ENCODE data around the gene SLC9A6.

Gene SLC9A6

DNA sequence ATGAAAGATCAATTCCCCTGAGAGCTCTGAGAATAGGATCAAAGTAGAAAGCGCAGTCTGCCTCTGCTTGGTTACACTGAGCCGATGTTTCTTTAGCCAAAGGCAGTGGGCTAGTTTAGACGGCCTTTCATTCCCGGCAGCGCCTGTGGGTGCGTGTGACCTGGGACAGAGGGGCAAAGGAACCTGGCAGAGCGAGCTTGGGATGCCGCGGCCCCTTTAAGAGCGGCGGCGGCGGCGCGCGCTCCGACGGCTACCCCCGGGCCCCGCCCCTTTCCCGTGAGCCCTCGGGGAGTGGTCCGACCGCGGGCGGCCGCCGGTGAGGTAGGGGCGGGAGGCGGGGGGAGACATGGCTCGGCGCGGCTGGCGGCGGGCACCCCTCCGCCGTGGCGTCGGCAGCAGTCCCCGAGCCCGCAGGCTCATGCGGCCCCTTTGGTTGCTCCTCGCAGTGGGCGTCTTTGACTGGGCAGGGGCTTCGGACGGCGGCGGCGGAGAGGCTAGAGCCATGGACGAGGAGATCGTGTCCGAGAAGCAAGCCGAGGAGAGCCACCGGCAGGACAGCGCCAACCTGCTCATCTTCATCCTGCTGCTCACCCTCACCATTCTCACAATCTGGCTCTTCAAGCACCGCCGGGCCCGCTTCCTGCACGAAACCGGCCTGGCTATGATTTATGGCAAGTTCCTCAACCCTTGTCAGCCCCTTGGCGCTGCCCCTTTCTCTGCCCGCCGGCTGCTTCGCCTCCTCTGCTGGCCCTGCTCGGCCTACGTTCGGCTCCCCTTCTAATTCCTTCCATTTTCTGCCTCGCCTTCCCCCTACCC lies at the start of gene SLC9A6:
Gene SLC9A6, plus strand, starts transcription at position 279 of the 816 bp plus-strand sequence. Its CDS starts 224 bp downstream, at position 503.
- DNase-seq (peak; percentile 43), ATAC-seq (replicated peaks) (peak; percentile 90 to 93)
- H3K36me3 Mint-ChIP-seq = peaks cover 3 to 4% of the 10 kb centered on the region in 2 donors
- peaks cover 21 to 40% of the 10 kb centered on the region in 2 donors for H3K4me1 Mint-ChIP-seq
- H3K27me3 Mint-ChIP-seq = no peaks in the 10 kb centered on the region
- peak within 1 kb of the TSS; percentile 87 for H3K27ac Mint-ChIP-seq
- peak within 1 kb of the TSS; percentile 88 to 96 for H3K4me3 Mint-ChIP-seq
- peaks cover 0 to 3% of the 10 kb centered on the region in 2 donors for H3K9me3 Mint-ChIP-seq

DNA sequence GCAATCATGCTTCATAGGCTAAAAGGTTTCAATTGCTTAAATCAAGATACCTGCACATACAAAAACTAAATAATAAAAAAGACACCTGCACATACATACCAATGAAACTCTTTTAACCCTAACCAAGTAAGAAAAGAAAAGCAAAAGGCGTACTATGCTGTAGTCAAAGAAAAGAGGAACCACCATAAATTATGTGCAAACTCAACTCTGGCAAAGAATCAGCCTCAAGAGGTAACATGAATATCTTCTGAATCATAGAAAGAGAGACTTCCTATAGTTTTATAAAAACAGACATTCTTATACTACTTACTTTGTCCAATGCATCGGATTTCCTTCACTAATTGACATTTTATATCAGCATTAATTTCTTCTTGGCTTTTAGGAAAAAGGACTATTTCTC lies 40.7 kb upstream of the SLC9A6 start:
- H3K4me1 Mint-ChIP-seq = no peaks in the 10 kb centered on the region
- ATAC-seq (replicated peaks) (no peak), DNase-seq (no peak)
- peaks cover 10 to 29% of the 10 kb centered on the region in 2 donors for H3K36me3 Mint-ChIP-seq
- H3K4me3 Mint-ChIP-seq = no peak overlapping the region
- H3K27me3 Mint-ChIP-seq = no peaks in the 10 kb centered on the region
- peaks cover 0 to 2% of the 10 kb centered on the region in 2 donors for H3K9me3 Mint-ChIP-seq
- H3K27ac Mint-ChIP-seq = no peak overlapping the region

DNA sequence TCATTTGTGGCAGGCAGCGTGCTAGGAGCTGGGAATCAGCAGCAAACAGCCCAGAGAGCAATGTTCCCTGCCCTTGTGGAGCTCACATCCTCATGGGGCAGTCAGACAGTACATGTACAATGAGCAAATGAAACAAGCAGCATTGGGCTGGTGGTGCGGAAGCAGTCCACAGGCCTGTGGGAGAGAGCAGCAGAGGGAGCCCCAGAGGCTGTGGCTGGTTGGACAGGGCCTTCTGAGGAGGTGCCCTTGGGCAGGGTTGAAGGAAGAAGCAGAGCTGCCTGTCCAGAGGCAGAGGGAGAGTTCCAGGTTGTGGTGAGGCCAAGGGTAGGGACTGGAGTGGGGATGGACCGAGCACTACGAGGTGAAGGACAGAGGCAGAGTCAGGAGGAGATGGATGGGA lies 33.9 kb upstream of the SLC9A6 start:
- H3K36me3 Mint-ChIP-seq = peaks cover 3 to 4% of the 10 kb centered on the region in 2 donors
- H3K27ac Mint-ChIP-seq = no peak overlapping the region
- peaks cover 0 to 7% of the 10 kb centered on the region in 2 donors for H3K27me3 Mint-ChIP-seq
- no peaks in the 10 kb centered on the region for H3K4me1 Mint-ChIP-seq
- no peak overlapping the region for H3K4me3 Mint-ChIP-seq
- ATAC-seq (replicated peaks) = no peak
- H3K9me3 Mint-ChIP-seq = no peaks in the 10 kb centered on the region
- DNase-seq = no peak

DNA sequence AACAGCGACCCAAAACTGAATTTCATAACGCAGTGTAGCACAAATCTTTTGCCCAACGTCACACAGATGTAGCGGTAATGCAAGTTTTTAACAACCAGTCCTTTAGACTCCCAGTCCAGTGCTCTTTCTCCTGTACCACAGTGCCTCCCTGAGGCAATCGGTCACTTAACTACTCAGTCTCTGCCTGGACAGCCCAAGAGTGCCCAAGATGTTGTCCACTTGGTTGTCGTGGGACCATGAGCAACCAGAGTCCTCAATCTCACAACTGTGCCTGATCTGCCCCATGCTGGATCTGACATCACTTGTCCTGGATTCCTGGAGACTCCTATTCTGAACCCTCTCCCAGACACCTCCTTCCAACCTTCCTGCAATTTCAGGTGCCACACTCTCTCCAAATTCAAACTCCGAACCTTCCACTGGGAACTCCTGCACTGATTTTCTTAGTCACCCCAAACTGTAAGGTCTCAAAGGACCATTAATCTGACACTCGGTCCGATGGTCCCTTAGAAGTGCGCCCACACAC lies 12.1 kb upstream of the SLC9A6 start:
- Mint-ChIP-seq H3K9me3 (no peaks in the 10 kb centered on the region), H3K27ac (peak overlapping the region; percentile 97), H3K27me3 (no peaks in the 10 kb centered on the region), H3K4me1 (peaks cover 7 to 18% of the 10 kb centered on the region in 2 donors), H3K36me3 (peaks cover 0 to 9% of the 10 kb centered on the region in 2 donors), H3K4me3 (peak overlapping the region; percentile 96 to 98)
- DNase-seq (no peak), ATAC-seq (replicated peaks) (no peak)

DNA sequence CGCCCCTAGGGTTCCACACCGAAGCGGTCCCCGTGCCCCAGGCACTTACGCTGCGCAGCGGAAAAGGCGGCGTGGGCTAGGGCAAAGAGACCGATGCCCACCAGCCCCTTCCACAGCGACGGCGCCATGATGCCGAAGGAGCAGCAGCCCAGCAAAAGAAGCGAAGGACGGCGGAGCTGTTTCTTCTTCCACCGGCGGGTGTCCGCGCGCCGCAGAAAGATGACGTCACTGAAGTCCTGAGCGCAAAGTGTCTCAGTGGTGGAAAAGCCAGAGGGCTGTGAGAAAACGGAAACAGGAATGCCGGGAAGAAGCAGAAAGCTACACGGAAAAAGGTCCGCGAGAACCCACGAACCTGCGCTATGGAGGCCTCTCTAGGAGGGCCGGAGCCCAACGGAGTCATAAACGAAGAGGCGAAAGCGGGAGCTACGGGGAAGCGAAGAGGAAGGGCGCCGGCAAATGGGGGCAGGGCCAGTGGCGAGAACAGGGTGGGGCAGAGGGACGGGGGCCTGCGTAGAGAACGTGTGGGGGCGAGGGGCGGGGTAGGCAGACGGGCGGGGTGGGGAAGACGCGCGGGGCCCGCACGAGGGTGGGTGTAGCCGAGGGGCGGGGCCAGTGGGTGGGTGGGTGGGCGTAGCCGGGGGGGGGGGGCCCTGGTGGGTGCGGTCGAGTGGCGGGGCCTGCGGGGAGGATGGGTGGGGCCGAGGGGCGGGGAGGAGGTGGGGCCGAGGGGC lies 11.5 kb upstream of the SLC9A6 start, which contains the start of gene MMGT1:
Gene MMGT1, minus strand, starts transcription at position 441 of the 731 bp plus-strand sequence. Its CDS starts 313 bp downstream, at position 128.
- peaks cover 7 to 18% of the 10 kb centered on the region in 2 donors for H3K4me1 Mint-ChIP-seq
- H3K27me3 Mint-ChIP-seq = no peaks in the 10 kb centered on the region
- DNase-seq (peak; percentile 71), ATAC-seq (replicated peaks) (peak; percentile 91 to 96)
- H3K9me3 Mint-ChIP-seq = no peaks in the 10 kb centered on the region
- H3K36me3 Mint-ChIP-seq = peaks cover 0 to 9% of the 10 kb centered on the region in 2 donors
- peak within 1 kb of the TSS; percentile 97 for H3K27ac Mint-ChIP-seq
- H3K4me3 Mint-ChIP-seq = peak within 1 kb of the TSS; percentile 96 to 98

DNA sequence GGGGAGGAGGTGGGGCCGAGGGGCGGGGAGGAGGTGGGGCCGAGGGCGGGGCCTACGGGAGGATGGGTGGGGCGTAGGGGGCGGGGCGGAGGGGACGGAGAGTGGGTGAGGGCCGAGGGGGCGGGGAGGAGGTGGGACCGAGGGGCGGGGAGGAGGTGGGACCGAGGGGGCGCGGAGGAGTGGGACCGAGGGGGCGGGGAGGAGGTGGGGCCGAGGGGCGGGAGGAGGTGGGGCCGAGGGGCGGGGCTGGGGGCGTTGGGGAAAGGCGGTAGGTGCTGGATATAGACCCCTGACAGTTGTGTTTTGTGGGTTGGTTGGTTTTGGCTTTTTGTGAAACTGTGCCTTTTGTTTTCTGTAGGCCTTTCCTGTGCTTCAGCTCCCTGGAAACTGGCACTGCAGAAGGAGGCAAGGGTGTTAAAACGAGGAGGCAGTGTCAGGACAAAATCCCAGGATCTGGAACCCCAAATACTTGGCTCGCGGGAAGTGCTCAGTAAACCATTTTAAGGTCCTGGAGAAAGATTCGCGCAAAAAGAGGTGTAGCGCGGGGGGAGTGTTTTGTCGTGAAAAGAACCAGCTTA lies 10.9 kb upstream of the SLC9A6 start:
- Mint-ChIP-seq H3K36me3 (peaks cover 0 to 9% of the 10 kb centered on the region in 2 donors), H3K4me1 (peaks cover 7 to 18% of the 10 kb centered on the region in 2 donors), H3K27ac (no peak overlapping the region), H3K9me3 (no peaks in the 10 kb centered on the region), H3K27me3 (no peaks in the 10 kb centered on the region), H3K4me3 (peak overlapping the region; percentile 75 to 82)
- ATAC-seq (replicated peaks) = peak; percentile 14 to 26
- no peak for DNase-seq

DNA sequence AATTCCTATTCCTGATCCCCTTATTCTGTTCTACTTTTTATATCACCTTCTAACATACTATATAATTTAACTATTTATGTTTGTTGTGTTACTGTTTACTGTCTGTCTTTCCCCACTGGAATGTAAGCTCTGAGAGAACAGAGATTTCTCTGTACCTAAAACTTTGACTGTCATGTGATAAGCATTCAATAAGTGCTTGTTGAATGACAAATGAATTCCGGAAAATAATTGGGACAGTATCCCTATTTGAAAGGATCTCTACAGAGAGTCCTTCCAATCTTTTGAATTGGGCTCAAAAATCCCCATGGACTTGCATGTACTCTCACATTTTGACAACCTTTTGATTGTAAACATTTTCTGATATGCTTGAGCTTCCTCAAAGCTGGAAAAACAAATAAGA lies 9.8 kb upstream of the SLC9A6 start:
- DNase-seq (no peak), ATAC-seq (replicated peaks) (no peak)
- Mint-ChIP-seq H3K4me1 (peaks cover 7 to 18% of the 10 kb centered on the region in 2 donors), H3K27ac (no peak overlapping the region), H3K4me3 (no peak overlapping the region), H3K27me3 (no peaks in the 10 kb centered on the region), H3K36me3 (peaks cover 0 to 8% of the 10 kb centered on the region in 2 donors), H3K9me3 (no peaks in the 10 kb centered on the region)

DNA sequence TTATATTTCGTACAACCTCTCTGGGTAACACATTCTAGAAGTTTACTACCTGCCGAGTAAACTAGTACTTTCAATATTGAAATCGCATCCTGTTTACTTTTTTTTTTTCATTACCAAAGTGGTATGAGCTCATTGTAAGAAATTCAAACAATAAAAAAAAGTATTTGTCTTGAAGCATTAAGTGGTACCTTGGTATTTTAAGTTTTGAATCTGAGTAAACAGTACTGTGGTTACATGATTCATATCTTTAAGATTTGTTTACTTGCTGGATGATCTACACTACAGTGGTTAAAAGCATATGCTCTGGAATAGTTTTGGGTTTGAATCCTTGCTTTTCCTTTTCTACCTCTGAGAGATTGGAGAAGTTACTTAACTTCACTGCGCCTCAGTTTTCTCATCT lies 7.6 kb upstream of the SLC9A6 start:
- no peak overlapping the region for H3K27ac Mint-ChIP-seq
- ATAC-seq (replicated peaks) = no peak

DNA sequence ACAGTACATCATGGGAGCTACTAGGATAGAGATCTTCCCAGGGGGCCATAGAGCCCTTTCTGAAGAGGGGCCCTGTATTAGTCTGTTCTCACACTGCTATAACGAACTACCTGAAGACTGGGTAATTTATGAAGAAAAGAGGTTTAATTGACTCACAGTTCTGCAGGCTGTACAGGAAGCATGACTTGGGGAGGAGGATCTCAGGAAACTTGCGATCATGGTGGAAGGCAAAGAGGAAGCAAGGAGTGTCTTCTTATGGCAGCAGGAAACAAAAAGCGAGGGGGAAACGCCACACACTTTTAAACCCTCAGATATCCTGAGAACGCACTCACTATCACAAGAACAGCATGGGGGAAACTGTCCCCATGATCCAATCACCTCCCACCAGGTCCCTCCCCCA lies 4.2 kb upstream of the SLC9A6 start:
- Mint-ChIP-seq H3K4me3 (no peak overlapping the region), H3K36me3 (no peaks in the 10 kb centered on the region), H3K4me1 (peaks cover 16 to 29% of the 10 kb centered on the region in 2 donors), H3K27ac (no peak overlapping the region), H3K9me3 (no peaks in the 10 kb centered on the region), H3K27me3 (no peaks in the 10 kb centered on the region)
- no peak for DNase-seq
- ATAC-seq (replicated peaks) = no peak

More for the DNA sequence above, 7.6 kb upstream of the SLC9A6 start:
- Mint-ChIP-seq H3K4me1 (peaks cover 5 to 18% of the 10 kb centered on the region in 2 donors), H3K27me3 (no peaks in the 10 kb centered on the region), H3K9me3 (no peaks in the 10 kb centered on the region), H3K36me3 (peaks cover 0 to 5% of the 10 kb centered on the region in 2 donors), H3K4me3 (no peak overlapping the region)
- no peak for DNase-seq

DNA sequence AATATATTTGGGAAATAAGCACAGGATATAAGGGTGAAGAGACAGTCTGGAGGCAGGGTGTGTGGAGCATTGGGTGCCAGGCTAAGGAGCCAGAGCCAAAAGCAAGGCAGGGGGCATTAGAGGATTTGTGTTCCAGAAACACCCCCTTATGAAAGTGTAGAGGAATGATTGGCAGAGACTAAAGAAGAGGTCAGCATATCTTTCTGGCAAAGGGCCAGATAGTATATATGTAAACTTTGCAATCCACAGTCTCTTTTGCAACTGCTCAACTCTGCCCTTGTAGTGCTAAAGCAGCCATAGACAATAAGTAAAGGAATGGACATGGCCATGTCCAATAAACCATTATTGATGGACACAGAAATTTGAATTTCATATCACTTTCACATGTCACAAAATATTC lies 3.6 kb upstream of the SLC9A6 start:
- H3K27ac Mint-ChIP-seq = no peak overlapping the region
- DNase-seq (no peak), ATAC-seq (replicated peaks) (no peak)
- no peaks in the 10 kb centered on the region for H3K9me3 Mint-ChIP-seq
- no peaks in the 10 kb centered on the region for H3K27me3 Mint-ChIP-seq
- no peak overlapping the region for H3K4me3 Mint-ChIP-seq
- H3K4me1 Mint-ChIP-seq = peaks cover 17 to 29% of the 10 kb centered on the region in 2 donors
- H3K36me3 Mint-ChIP-seq = no peaks in the 10 kb centered on the region

DNA sequence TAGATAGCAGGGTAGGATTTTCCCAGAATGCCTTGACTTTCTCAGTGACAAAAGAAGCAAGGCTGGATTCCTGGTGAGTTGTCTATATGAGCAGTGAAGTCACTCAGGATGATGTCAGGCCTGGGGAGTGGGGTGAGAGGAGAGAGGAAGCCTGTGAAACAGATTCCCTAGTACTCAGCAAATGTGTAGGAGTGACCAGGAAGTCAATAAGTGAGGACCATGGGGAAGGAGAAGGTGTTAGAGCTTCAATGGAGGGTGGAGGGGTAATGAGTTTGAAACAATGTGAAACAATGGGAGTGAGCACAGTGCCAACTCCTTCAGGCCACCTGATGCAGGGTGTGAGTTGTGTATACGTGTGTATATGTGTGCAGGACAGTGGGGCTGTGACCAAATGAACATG lies 2.4 kb upstream of the SLC9A6 start:
- peaks cover 18 to 29% of the 10 kb centered on the region in 2 donors for H3K4me1 Mint-ChIP-seq

DNA sequence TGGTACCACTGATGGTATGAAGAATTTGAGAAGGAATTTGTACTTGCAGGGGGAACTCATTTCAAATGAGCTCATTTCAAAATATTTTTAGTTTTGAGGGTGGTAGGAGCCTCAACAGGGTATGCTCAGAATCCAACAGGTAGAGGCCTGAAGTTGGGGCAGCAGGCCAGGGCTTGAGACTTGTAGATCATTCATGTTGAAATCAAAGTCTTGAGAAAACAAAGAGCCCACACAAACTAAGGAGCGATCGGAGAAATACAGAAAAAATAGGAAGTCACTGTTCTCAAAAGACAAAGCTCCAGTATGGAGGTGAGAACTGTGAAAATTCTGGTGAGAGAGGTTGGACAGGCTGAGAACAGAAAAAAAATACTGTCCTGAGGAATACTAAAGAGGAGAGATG lies 979 bp upstream of the SLC9A6 start:
- Mint-ChIP-seq H3K4me3 (peak overlapping the region; percentile 65 to 96), H3K36me3 (no peaks in the 10 kb centered on the region), H3K27me3 (no peaks in the 10 kb centered on the region), H3K9me3 (no peaks in the 10 kb centered on the region), H3K4me1 (peaks cover 18 to 35% of the 10 kb centered on the region in 2 donors), H3K27ac (peak overlapping the region; percentile 87)
- DNase-seq (no peak), ATAC-seq (replicated peaks) (no peak)

More for the DNA sequence above, 2.4 kb upstream of the SLC9A6 start:
- H3K27ac Mint-ChIP-seq = no peak overlapping the region
- DNase-seq (no peak), ATAC-seq (replicated peaks) (no peak)
- H3K36me3 Mint-ChIP-seq = no peaks in the 10 kb centered on the region
- H3K4me3 Mint-ChIP-seq = peak overlapping the region; percentile 65 to 96
- H3K9me3 Mint-ChIP-seq = no peaks in the 10 kb centered on the region
- no peaks in the 10 kb centered on the region for H3K27me3 Mint-ChIP-seq

DNA sequence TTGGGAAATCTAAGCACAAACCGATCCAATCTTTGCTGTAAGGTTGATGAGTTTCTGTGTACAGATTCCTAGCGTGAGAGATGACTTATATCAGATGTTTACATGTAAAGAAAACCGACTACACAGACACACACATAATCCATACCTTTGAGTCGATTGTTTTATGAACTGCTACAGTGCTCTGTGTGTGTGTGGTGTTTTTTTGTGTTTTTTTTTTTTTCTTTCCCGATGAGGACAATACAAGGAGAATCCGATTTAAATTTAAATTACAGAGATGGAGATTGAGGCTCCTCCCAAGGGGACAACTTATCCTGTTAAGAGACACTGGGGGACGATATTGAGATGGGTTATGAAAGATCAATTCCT lies 461 bp upstream of the SLC9A6 start:
- H3K4me3 Mint-ChIP-seq = peak overlapping the region; percentile 65 to 96
- H3K9me3 Mint-ChIP-seq = peaks cover 0 to 3% of the 10 kb centered on the region in 2 donors
- peaks cover 3 to 4% of the 10 kb centered on the region in 2 donors for H3K36me3 Mint-ChIP-seq
- DNase-seq (no peak), ATAC-seq (replicated peaks) (peak; percentile 5 to 10)
- peaks cover 20 to 40% of the 10 kb centered on the region in 2 donors for H3K4me1 Mint-ChIP-seq
- peak overlapping the region; percentile 87 for H3K27ac Mint-ChIP-seq
- H3K27me3 Mint-ChIP-seq = no peaks in the 10 kb centered on the region

DNA sequence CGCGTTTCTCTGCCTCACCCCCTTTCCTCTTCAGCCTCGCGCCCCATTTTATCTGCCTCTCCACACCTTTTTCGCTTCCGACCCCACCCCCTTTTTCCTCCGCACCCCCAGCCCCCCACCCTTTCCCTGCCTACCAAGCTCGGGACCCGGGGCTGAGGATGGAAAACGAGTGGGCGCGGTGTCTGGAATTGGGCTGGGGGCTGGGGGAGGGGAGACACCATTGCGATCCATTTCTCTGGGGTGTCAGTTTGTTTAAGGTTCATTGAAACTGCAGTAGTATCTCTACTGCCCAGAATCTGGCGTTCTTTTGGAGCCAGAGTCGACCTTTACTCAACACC lies 707 bp downstream of the SLC9A6 start:
- Mint-ChIP-seq H3K27me3 (no peaks in the 10 kb centered on the region), H3K9me3 (peaks cover 0 to 3% of the 10 kb centered on the region in 2 donors), H3K36me3 (peaks cover 3 to 4% of the 10 kb centered on the region in 2 donors), H3K4me3 (peak overlapping the region; percentile 88 to 96), H3K27ac (peak overlapping the region; percentile 86), H3K4me1 (peaks cover 21 to 38% of the 10 kb centered on the region in 2 donors)
- ATAC-seq (replicated peaks) (no peak), DNase-seq (no peak)

Data from stimulated activated naive B cell treated with anti-CD40 and anti-IgM and Interleukin-4, amounts not matched to agents 10 μg/mL and 1 μg/mL and 100 μg/mL, for 72 hours (primary cell).